Activated CD8-positive, alpha-beta memory T cell treated with anti-CD3 and anti-CD28 coated beads, Interleukin-2, amount 50 U/mL, for 24 hours (primary cell): ENCODE measurements around the gene EIPR1.
"Not testable (repeated sequence)": the region's sequence is repeated elsewhere in the genome, so short reads cannot be mapped to it uniquely, and the experiment has no call there.

Experiments used
- DNase-seq: peaks from one replicate; pipeline ENCODE4 v3.0.0-alpha.2; 2020; ENCODE audit errors: extremely low read depth

Gene EIPR1

GRCh38 chr2:3403587-3404334 lies 26.1 kb upstream of the EIPR1 start:
- no peak for DNase-seq

DNA sequence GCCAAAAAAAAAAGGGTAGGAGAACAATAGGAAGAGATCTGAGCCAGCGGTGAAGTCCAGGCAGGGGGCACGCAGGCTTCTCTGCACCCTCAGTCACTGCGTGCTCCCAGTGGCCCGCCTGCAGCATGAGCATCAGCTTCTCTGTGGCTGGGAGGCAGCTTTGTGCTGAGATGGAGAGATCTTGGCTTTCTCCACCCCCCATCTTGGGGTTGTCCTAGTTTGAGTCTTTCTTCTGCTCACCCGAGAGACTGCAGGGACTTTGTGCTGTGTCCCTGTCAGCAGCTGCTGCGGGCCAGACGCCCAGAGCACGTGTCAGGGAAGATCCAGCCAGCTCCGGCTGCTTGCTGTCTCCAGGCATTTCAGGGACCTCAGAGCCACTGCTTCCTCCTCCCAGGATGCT lies 22.2 kb upstream of the EIPR1 start:
- no peak for DNase-seq

- DNase-seq, result no peak
Observed at GRCh38 chr2:3399381-3399780, 21.8 kb upstream of the EIPR1 start.

DNA sequence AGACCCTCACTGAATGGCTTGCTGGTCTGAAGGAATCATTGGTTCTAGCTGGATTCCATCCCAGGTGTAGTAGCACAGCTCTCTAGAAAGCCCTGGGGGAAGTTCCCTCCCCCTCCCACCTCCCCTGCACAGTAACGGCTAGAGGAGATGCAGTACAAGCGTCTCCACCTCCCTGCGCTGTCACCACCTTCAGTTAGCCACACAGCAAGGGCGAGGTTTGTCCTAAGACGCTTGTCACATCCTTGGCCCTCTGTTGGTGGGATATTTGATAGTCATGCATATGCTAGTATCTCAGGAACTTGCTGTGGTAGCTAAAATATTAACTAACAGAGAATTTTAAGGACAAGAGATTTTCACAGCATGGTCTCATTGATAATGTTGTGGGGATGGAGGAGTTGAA lies 21.2 kb upstream of the EIPR1 start:
- DNase-seq, result no peak

GRCh38 chr2:3396920-3397559 lies 19.4 kb upstream of the EIPR1 start:
- DNase-seq, result no peak

- DNase-seq, result no peak
Observed at GRCh38 chr2:3392216-3392615, 14.6 kb upstream of the EIPR1 start.

- DNase-seq, result no peak
Observed at GRCh38 chr2:3390041-3390440, 12.4 kb upstream of the EIPR1 start.

- no peak for DNase-seq
Observed at GRCh38 chr2:3389193-3389592, 11.6 kb upstream of the EIPR1 start.

DNA sequence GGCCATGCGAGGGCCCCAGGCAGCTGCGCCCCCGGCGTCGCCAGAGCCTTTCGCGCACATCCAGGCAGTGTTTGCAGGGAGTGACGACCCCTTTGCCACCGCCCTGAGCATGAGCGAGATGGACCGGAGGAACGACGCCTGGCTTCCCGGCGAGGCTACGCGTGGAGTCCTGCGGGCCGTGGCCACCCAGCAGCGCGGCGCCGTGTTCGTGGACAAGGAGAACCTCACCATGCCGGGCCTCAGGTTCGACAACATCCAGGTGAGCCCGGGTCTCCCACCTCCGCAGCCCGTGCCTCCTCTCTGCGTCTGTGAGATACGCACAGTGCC lies 10.8 kb upstream of the EIPR1 start:
- DNase-seq, result no peak

- DNase-seq, result no peak
Observed at GRCh38 chr2:3387644-3388411, 10.2 kb upstream of the EIPR1 start.

GRCh38 chr2:3387011-3387410 lies 9.4 kb upstream of the EIPR1 start:
- DNase-seq, result no peak

GRCh38 chr2:3386448-3386958 lies 8.9 kb upstream of the EIPR1 start:
- DNase-seq, result no peak

DNA sequence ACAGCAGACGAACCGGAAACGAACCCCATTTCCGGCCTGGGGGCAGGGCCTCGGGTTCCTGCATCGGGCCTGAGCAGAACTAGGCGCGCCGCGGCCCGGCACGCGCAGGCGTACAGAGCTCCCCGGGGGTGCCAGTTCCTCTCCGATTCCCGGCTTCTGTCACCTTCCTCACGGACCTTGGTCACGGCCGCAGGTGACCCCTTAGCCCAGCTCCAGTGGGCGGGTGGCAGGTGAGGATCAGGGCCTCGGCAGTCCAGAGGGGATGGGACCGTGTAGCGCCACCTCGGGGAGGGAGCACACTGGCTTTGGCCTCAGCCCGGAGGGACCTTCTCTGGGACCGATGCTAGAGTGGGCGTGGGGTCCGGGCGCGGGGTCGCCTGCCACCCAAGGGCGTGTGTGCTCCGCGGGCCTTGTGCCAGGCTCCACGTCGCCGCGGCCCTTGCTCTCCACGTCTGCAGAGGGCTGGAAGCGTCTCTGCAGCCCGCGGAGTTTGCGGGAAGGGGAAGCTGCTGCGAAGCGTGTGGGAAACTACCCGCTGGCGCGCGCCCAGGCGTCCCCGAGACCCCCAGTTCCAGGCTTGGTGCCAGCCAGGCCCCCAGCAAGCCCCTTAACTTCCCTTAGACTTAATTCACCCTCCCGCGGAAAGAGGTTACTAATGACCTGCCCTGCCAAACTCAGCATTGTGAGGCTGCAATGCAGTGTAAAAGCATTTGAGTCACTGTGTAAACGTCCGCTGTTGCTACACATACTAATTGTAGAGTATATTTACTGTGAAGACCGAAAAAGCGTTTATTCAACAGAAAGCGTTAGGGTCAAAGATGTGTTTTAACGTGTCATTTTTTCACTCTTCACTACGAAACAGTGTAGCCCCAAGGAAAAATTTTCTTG lies 2.3 kb upstream of the EIPR1 start, which contains the start of gene TRAPPC12:
TSS of gene TRAPPC12 (plus strand) at position 48 of the 888 bp plus-strand sequence. CDS start 7,930 bp downstream, outside the sequence.
- DNase-seq, result peak; percentile 86

DNA sequence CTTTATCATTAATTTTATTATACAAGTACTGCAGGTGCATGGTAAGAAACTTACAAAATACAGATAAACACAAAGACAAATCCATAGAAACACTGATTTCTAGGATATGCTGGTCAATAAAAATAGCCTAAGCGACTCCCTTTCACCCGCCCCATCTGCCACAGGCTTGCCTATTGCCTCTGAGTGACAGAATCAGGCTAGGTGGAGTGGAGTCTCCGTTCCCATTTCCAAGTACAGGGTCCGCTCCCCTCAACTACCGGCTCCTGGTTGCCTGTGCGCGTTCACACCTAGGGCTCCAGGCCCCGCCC lies 1.7 kb upstream of the EIPR1 start:
- no peak for DNase-seq

- no peak for DNase-seq
Observed at GRCh38 chr2:3377279-3377611, 373 bp downstream of the EIPR1 start.

DNA sequence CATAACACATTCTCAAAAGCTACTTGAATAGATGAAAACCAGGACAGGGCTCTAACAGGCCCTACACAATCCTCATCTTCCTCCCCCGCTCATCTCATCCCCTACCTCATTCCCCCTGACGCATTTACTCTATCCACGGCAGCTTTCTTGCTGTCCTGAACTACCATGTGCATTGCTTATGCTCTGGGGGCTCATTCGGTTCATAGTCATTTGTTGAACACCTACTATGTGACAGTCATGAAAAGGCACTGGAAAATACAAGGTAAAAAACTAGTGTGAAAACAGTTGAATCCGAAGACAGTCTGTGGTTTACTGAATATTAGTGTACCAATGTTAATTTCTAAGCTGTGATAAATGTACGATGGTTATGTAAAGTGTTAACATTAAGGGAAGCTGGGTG lies 797 bp downstream of the EIPR1 start:
- no peak for DNase-seq

GRCh38 chr2:3369340-3370181 lies 8.1 kb downstream of the EIPR1 start:
- not testable (repeated sequence) for DNase-seq

GRCh38 chr2:3368261-3368722 lies 9.3 kb downstream of the EIPR1 start:
- DNase-seq, result no peak

DNA sequence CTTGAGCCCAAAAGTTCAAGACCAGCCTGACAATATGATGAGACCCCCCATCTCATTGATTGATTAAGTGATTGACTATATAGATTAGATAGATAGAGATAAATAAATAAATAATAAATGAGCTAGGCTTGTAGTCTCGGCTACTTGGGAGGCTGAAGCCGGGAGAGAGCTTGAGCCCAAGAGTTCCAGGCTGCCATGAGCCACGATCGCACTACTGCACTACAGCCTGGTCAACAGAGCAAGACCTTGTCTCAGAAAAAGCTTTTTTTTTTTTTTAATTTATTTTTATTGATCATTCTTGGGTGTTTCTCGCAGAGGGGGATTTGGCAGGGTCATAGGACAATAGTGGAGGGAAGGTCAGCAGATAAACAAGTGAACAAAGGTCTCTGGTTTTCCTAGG lies 12.4 kb downstream of the EIPR1 start:
- no peak for DNase-seq

GRCh38 chr2:3361518-3362389 lies 15.9 kb downstream of the EIPR1 start:
- no peak for DNase-seq
